HG02885 (cell line): Measurements from ENCODE around the gene SETD4.
A peak's percentile ranks its signal among the peaks of the same experiment; 100 is the strongest.

Experiments
- ATAC-seq: cut with Tn5 transposase; IDR thresholded peaks from one replicate; pipeline ENCODE4 v1.9.1; 2021; ENCODE audit warnings: mild to moderate bottlenecking; ENCODE audit not compliant: unreplicated experiment, poor library complexity

The SETD4 gene

GRCh38 chr21:36022427-36023091 is 37.8 kb downstream of the SETD4 start:
- ATAC-seq = no peak

- peak; percentile 88 for ATAC-seq
Measured at GRCh38 chr21:36021251-36021837, 39.0 kb downstream of the SETD4 start.

- no peak for ATAC-seq
Measured at GRCh38 chr21:36015045-36015444, 45.3 kb downstream of the SETD4 start.

- no peak for ATAC-seq
Measured at GRCh38 chr21:36010801-36011200, 49.5 kb downstream of the SETD4 start.

- no peak for ATAC-seq
Measured at GRCh38 chr21:36008505-36008904, 51.8 kb downstream of the SETD4 start.

- ATAC-seq = no peak
Measured at GRCh38 chr21:36005879-36006400, 54.4 kb downstream of the SETD4 start.

GRCh38 chr21:36005018-36005417 is 55.3 kb downstream of the SETD4 start:
- ATAC-seq = no peak

GRCh38 chr21:36004441-36004840 is 55.9 kb downstream of the SETD4 start:
- no peak for ATAC-seq

GRCh38 chr21:36003776-36004175 is 56.5 kb downstream of the SETD4 start:
- ATAC-seq = no peak

GRCh38 chr21:35996217-35996616 is 64.1 kb downstream of the SETD4 start:
- ATAC-seq = no peak

- no peak for ATAC-seq
Measured at GRCh38 chr21:35995522-35996088, 64.7 kb downstream of the SETD4 start.

GRCh38 chr21:35994613-35995012 is 65.7 kb downstream of the SETD4 start:
- no peak for ATAC-seq

GRCh38 chr21:35993875-35994490 is 66.3 kb downstream of the SETD4 start:
- no peak for ATAC-seq

- no peak for ATAC-seq
Measured at GRCh38 chr21:35991131-35991530, 69.2 kb downstream of the SETD4 start.

- ATAC-seq = no peak
Measured at GRCh38 chr21:35990609-35991008, 69.7 kb downstream of the SETD4 start.

GRCh38 chr21:35989138-35989735 is 71.1 kb downstream of the SETD4 start:
- ATAC-seq = no peak

GRCh38 chr21:35988416-35989137 is 71.7 kb downstream of the SETD4 start:
- ATAC-seq = no peak

- no peak for ATAC-seq
Measured at GRCh38 chr21:35987475-35987874, 72.9 kb downstream of the SETD4 start.

GRCh38 chr21:35984654-35985361 is 75.5 kb downstream of the SETD4 start:
- no peak for ATAC-seq
